Nephron (organoid): ENCODE data around the gene GLB1L2.

ENCODE experiments used
- H3K27ac Mint-ChIP-seq, 3 experiments: 2 replicates each; pipeline ENCODE4 v1.8.0; 2020; ENCODE audit warnings: mixed read lengths in 3 of 3, mild to moderate bottlenecking in 2 of 3, moderate library complexity in 1 of 3
- H3K27me3 Mint-ChIP-seq: 2 replicates; pipeline ENCODE4 v1.8.0; 2021; ENCODE audit warnings: low read depth, mild to moderate bottlenecking, moderate library complexity, mixed read lengths
- H3K36me3 Mint-ChIP-seq: 2 replicates; pipeline ENCODE4 v1.8.0; 2020; ENCODE audit warnings: low read depth, mixed read lengths
- H3K4me1 Mint-ChIP-seq: 2 replicates; pipeline ENCODE4 v1.8.0; 2020; ENCODE audit warnings: mixed read lengths
- H3K4me3 Mint-ChIP-seq, 3 experiments: 2 replicates each; pipeline ENCODE4 v1.8.0; 2020; ENCODE audit warnings: mild to moderate bottlenecking in 3 of 3, mixed read lengths in 3 of 3, moderate library complexity in 2 of 3
- H3K9me3 Mint-ChIP-seq: 2 replicates; pipeline ENCODE4 v1.8.0; 2020; ENCODE audit warnings: mixed read lengths
- TF ChIP-seq, protein P1 (sequence below), 3 experiments: fragments of 200-600 bp; sonication (generic); IDR thresholded peaks; one replicate each; pipeline ENCODE4 v1.5.0; 2021; ENCODE audit warnings: antibody characterized with exemption in 3 of 3; ENCODE audit not compliant: unreplicated experiment in 3 of 3

The GLB1L2 gene

DNA sequence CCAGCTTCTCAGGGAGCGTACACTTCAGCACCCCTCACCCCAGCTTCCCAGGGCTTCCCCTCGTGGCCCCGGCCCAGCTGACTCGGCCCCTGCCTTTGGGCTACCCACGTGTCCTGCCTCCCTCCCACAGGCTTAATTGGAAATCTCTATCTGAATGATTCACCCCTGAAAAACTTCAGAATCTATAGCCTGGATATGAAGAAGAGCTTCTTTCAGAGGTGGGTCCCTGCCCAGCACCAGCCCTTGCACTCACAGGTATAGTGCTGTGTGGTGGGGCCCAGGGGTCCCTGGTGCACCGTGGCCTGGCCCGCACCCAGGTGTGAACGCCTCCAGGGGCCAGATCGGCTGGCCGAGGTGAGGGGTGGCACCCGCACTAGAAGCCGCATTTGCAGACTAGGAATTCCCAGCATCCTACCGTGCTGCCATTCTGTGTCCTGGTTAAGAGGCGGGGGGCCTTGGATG lies 41.8 kb downstream of the GLB1L2 start:
- H3K36me3 Mint-ChIP-seq = no peaks in the 10 kb centered on the region
- no peak overlapping the region for H3K4me3 Mint-ChIP-seq
- H3K4me1 Mint-ChIP-seq = no peaks in the 10 kb centered on the region
- TF ChIP-seq, protein P1, sequence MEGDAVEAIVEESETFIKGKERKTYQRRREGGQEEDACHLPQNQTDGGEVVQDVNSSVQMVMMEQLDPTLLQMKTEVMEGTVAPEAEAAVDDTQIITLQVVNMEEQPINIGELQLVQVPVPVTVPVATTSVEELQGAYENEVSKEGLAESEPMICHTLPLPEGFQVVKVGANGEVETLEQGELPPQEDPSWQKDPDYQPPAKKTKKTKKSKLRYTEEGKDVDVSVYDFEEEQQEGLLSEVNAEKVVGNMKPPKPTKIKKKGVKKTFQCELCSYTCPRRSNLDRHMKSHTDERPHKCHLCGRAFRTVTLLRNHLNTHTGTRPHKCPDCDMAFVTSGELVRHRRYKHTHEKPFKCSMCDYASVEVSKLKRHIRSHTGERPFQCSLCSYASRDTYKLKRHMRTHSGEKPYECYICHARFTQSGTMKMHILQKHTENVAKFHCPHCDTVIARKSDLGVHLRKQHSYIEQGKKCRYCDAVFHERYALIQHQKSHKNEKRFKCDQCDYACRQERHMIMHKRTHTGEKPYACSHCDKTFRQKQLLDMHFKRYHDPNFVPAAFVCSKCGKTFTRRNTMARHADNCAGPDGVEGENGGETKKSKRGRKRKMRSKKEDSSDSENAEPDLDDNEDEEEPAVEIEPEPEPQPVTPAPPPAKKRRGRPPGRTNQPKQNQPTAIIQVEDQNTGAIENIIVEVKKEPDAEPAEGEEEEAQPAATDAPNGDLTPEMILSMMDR (IDR thresholded peaks at IDR 0.05; ENCODE audit: unreplicated experiment in 3 of 3) = no peak
- H3K9me3 Mint-ChIP-seq = no peaks in the 10 kb centered on the region
- H3K27ac Mint-ChIP-seq = no peak overlapping the region
- peaks cover 21% of the 10 kb centered on the region for H3K27me3 Mint-ChIP-seq

DNA sequence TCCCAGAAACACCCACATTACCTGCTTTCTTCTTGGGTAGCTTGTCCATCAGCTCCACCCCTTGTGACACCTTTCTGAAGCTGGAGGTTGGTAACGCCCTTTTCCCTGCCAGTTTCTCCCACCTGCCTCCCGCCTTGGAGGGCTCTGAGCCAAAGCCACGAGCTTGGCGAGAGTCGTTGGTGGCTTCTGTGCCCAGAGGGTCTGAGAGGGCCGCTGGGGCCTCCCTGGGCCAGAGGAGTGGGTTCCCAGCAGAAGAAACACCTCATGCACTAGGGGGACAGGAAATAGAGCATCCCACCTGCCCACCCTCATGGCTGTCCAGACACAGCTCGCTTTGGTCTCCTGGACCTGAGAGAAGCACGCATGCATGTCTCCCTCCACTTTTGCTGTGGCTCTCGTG lies 42.4 kb downstream of the GLB1L2 start:
- Mint-ChIP-seq H3K27ac (no peak overlapping the region), H3K27me3 (peaks cover 20% of the 10 kb centered on the region), H3K9me3 (no peaks in the 10 kb centered on the region), H3K4me3 (no peak overlapping the region), H3K4me1 (no peaks in the 10 kb centered on the region), H3K36me3 (no peaks in the 10 kb centered on the region)
- TF ChIP-seq, protein P1 (IDR thresholded peaks at IDR 0.05; ENCODE audit: unreplicated experiment in 3 of 3) = no peak

DNA sequence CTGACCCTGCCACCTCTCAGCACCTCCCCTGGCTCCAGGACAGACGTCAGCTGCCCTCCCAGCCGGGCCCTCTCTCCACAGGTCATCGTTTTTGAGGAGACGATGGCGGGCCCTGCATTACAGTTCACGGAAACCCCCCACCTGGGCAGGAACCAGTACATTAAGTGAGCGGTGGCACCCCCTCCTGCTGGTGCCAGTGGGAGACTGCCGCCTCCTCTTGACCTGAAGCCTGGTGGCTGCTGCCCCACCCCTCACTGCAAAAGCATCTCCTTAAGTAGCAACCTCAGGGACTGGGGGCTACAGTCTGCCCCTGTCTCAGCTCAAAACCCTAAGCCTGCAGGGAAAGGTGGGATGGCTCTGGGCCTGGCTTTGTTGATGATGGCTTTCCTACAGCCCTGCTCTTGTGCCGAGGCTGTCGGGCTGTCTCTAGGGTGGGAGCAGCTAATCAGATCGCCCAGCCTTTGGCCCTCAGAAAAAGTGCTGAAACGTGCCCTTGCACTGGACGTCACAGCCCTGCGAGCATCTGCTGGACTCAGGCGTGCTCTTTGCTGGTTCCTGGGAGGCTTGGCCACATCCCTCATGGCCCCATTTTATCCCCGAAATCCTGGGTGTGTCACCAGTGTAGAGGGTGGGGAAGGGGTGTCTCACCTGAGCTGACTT lies 43.2 kb downstream of the GLB1L2 start:
- H3K36me3 Mint-ChIP-seq = no peaks in the 10 kb centered on the region
- H3K27ac Mint-ChIP-seq = no peak overlapping the region
- H3K27me3 Mint-ChIP-seq = peaks cover 19% of the 10 kb centered on the region
- TF ChIP-seq, protein P1 (IDR thresholded peaks at IDR 0.05; ENCODE audit: unreplicated experiment in 3 of 3) = no peak
- H3K4me3 Mint-ChIP-seq = no peak overlapping the region
- no peaks in the 10 kb centered on the region for H3K9me3 Mint-ChIP-seq
- no peaks in the 10 kb centered on the region for H3K4me1 Mint-ChIP-seq

DNA sequence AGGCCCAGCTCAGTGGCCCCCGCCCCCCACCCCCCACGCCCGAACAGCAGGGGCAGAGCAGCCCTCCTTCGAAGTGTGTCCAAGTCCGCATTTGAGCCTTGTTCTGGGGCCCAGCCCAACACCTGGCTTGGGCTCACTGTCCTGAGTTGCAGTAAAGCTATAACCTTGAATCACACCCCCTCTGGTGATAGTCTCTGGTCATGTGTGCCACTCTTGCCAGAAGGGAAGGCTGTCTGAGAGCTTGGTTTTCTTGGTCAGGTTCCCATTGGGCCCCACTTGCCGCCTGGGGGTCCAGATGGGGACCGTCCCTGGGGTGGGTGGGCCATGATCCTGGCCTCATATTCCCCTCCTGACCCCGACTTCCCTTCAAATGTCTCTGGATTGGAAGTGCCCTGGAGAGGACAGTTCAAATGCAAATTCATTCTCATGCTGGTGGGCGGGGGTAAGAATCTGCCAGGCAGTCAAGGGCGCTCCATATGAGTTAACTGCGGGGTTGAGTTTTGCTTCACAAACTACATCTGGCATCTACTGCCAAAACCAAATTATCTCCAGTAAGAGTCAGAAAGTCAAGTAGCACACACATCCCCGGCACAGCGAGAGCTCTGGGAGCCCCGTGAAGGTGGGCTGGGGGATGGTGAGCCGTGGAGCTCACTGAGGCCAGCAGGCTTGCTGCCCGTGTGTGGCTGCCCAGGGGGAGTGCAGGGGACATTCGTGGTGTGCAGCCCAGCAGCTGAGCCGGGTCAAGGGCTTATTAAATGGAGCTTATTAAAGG lies 44.5 kb downstream of the GLB1L2 start:
- Mint-ChIP-seq H3K27ac (no peak overlapping the region), H3K36me3 (no peaks in the 10 kb centered on the region), H3K4me1 (no peaks in the 10 kb centered on the region), H3K4me3 (no peak overlapping the region), H3K27me3 (peaks cover 26% of the 10 kb centered on the region), H3K9me3 (no peaks in the 10 kb centered on the region)
- TF ChIP-seq, protein P1 (IDR thresholded peaks at IDR 0.05; ENCODE audit: unreplicated experiment in 3 of 3) = no peak

DNA sequence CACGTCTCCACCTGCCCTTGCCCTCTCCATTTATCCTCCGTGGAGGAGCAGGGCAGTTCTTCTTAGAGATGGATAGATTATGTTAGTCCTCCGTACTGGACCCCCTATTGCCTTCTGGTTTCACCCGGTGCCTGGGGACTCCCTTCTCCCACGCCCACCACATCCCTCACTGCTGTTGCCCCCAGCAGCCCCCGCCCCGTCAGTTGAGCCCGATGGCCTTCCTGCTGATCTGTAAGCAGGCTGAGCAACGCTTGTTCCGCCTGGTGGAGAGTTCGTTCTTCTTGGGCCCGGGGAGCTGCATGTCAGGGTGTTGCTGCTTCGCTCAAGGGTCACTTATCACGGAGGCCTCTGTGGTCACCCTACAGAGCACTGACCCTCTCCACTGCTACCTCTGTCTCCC lies 46.1 kb downstream of the GLB1L2 start:
- no peaks in the 10 kb centered on the region for H3K36me3 Mint-ChIP-seq
- no peaks in the 10 kb centered on the region for H3K9me3 Mint-ChIP-seq
- H3K4me3 Mint-ChIP-seq = no peak overlapping the region
- TF ChIP-seq, protein P1 (IDR thresholded peaks at IDR 0.05; ENCODE audit: unreplicated experiment in 3 of 3) = no peak
- peaks cover 31% of the 10 kb centered on the region for H3K27me3 Mint-ChIP-seq
- H3K4me1 Mint-ChIP-seq = no peaks in the 10 kb centered on the region
- H3K27ac Mint-ChIP-seq = no peak overlapping the region
